ENCODE results near the gene CAMK1. TPM values are rescaled to one million over a fixed set of nuclear protein-coding genes. Genes with fewer than 3 reads are reported as not detected.

Gene CAMK1
- total RNA-seq, 1 experiment from 2014 or later, result 19.7 TPM

DNA sequence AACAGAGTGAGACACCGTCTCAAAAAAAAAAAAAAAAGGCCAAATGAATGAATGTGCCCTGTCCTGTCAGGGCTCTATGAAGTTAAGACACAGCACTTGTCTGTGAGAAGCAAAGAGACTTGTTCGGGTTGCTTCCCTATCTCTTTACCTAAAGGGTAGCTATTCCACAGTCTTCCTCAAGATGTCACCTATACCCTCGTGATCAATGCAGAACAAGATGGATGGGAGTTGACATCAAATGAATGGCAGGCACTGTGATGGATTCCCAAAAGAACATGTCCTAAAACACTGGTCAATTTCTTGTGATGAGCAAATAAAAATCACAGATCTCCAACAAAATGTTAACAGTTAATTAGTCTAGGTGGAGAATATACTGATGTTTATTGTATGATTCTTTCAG lies 13.0 kb upstream of the CAMK1 start:
- H3K27ac ChIP-seq (ENCODE audit: low read depth, low read length), result no peak overlapping the region
- no peaks in the 10 kb centered on the region for H3K9me2 ChIP-seq (ENCODE audit: insufficient read depth)
- no peak overlapping the region for H2AFZ ChIP-seq (ENCODE audit: low read depth, low read length, poor library complexity, severe bottlenecking)
- ChIA-PET CTCF (interaction anchor here (1.5 to 1.6 kb wide), 2 partner anchors 10 to 13 kb away, joined by 3 to 4 read pairs; partner anchors contain the start of genes ARPC4, CAMK1 and TADA3), POLR2A (no interaction called here), RAD21 (ENCODE audit: low non-redundant PET in 1 of 2, low total read pairs in 2 of 2, uncharacterized antibody in 2 of 2, unreplicated experiment in 2 of 2) (no interaction called here)
- H4K20me1 ChIP-seq (ENCODE audit: insufficient read depth), result no peaks in the 10 kb centered on the region
- no peak overlapping the region for H3K4me3 ChIP-seq (replicated peaks in 1 of 2; ENCODE audit: low read depth in 1 of 2, low read length in 2 of 2)
- no peaks in the 10 kb centered on the region for H3K27me3 ChIP-seq (ENCODE audit: insufficient read depth, low read length)
- H3K36me3 ChIP-seq (ENCODE audit: control insufficient read depth in 1 of 2, insufficient read depth in 2 of 2, low read length in 2 of 2), result peaks cover 15 to 21% of the 10 kb centered on the region in 2 experiments; a peak in 3 of 4 replicates
- no peak overlapping the region for H3K9ac ChIP-seq (ENCODE audit: low read length)
- H3K79me2 ChIP-seq (ENCODE audit: insufficient read depth, low read length), result no peaks in the 10 kb centered on the region
- peaks cover 0 to 8% of the 10 kb centered on the region in 2 experiments; a peak in 1 of 4 replicates for H3K4me1 ChIP-seq (ENCODE audit: control insufficient read depth in 1 of 2, insufficient read depth in 2 of 2, low read length in 2 of 2)
- BruUV-seq (replicated peaks), result no TSS peak
- ATAC-seq (peak; percentile 74), DNase-seq (ENCODE audit: low read depth, low spot score) (no peak)
- no peak overlapping the region for H3K4me2 ChIP-seq (ENCODE audit: low read length)
- intact Hi-C loops (cut with micrococcal nuclease), result no loop called here
- no peaks in the 10 kb centered on the region for H3K9me3 ChIP-seq (ENCODE audit: control insufficient read depth in 1 of 2, insufficient read depth in 1 of 2, low read depth in 1 of 2, low read length in 2 of 2)
- no peak for TF ChIP-seq JUND (IDR thresholded peaks at IDR 0.05)
- no peak for TF ChIP-seq CBX3 (IDR thresholded peaks at IDR 0.05; ENCODE audit: low read depth)
- no peak for TF ChIP-seq SP1 (IDR thresholded peaks at IDR 0.05; ENCODE audit: low read depth)
- peak; percentile 51 for TF ChIP-seq RAD21 (IDR thresholded peaks at IDR 0.05; ENCODE audit: low read depth)
- TF ChIP-seq, protein P1, sequence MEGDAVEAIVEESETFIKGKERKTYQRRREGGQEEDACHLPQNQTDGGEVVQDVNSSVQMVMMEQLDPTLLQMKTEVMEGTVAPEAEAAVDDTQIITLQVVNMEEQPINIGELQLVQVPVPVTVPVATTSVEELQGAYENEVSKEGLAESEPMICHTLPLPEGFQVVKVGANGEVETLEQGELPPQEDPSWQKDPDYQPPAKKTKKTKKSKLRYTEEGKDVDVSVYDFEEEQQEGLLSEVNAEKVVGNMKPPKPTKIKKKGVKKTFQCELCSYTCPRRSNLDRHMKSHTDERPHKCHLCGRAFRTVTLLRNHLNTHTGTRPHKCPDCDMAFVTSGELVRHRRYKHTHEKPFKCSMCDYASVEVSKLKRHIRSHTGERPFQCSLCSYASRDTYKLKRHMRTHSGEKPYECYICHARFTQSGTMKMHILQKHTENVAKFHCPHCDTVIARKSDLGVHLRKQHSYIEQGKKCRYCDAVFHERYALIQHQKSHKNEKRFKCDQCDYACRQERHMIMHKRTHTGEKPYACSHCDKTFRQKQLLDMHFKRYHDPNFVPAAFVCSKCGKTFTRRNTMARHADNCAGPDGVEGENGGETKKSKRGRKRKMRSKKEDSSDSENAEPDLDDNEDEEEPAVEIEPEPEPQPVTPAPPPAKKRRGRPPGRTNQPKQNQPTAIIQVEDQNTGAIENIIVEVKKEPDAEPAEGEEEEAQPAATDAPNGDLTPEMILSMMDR (IDR thresholded peaks at IDR 0.05 in 2 of 3, conservative IDR thresholded peaks at IDR 0.05 in 1 of 3; ENCODE audit: borderline replicate concordance in 1 of 3, insufficient read depth in 1 of 3, low read depth in 2 of 3, low read length in 2 of 3), result peak in 2 of 3 experiments; percentile 23 to 30; a peak in 2 of 6 replicates
- no peak for TF ChIP-seq POLR2A (IDR thresholded peaks at IDR 0.05; ENCODE audit: borderline replicate concordance, extremely low read depth, insufficient read depth, insufficient read length)
- TF ChIP-seq ELF1 (IDR thresholded peaks at IDR 0.05; ENCODE audit: borderline replicate concordance, low read depth), result no peak
- no peak for TF ChIP-seq EZH2 (IDR thresholded peaks at IDR 0.05)
